ENCODE results near the gene PON2.

The PON2 gene

DNA sequence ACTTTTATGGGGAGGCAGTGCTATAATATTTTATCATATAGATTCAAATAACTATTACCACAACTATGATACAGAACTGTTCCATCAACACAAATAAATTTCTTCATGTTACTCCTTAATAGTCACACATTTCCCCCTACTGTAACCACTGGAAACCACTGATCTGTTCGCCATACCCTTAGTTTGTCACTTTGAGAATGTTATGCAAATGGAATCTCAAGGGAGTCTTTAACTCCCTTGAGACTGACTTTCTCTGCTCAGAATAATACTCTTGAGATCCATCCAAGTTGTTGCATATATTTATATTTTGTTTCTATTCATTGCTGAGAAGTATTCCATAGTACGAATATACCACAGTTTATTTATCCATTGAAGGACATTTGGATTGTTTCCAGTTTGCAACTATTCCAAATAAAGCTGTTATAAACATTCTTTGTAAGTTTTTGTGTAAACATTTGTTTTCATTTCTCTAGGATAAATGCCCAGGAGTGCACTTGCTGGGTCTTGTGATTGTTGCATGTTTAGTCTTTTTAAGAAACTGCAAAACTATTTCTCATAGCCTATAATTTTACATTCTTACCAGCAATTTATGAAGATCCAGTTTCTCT lies 19.7 kb upstream of the PON2 start:
- Histone ChIP-seq H3K9me3 (replicated peaks in 1 of 11) (peaks cover 9 to 19% (median 14%) of the 10 kb centered on the region in 11 experiments; a peak in 19 of 22 replicates), H3K4me2 (no peak overlapping the region), H3K4me3 (no peak overlapping the region), H3K27ac (no peak overlapping the region), H4K20me1 (no peaks in the 10 kb centered on the region), H3K4me1 (peaks cover 0 to 4% (median 0%) of the 10 kb centered on the region in 10 experiments; a peak in 1 of 20 replicates), H3K9ac (no peak overlapping the region), H3K36me3 (no peaks in the 10 kb centered on the region), H3K27me3 (no peaks in the 10 kb centered on the region)
- no peak for TF ChIP-seq Cebpa-rat (IDR thresholded peaks at IDR 0.05)

DNA sequence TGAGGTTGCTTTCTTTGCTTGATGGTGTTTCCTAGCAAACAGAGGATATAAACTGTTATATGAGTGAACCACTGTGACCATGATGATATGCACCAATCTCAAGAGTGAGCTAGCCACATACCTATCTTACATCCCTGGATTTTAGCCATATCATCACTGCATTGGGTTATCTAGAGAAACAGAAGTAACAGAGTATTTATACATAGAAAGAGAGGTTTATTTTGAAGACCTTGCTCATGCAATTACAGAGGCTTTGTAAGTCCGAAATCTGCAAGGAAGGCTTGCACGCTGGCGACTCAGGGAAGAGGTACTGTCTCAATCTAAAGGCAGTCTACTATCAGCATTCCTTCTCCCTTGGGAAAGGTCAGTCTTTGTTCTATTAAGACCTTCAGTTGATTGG lies 11.8 kb upstream of the PON2 start:
- no peaks in the 10 kb centered on the region for H3K4me1 ChIP-seq

GRCh38 chr7:95444796-95445195 lies 10.0 kb upstream of the PON2 start:
- no peaks in the 10 kb centered on the region for H3K36me3 ChIP-seq
- no peak overlapping the region for H3K9ac ChIP-seq
- H4K20me1 ChIP-seq: no peaks in the 10 kb centered on the region
- H3K4me3 ChIP-seq: no peak overlapping the region
- no peaks in the 10 kb centered on the region for H3K27me3 ChIP-seq
- TF ChIP-seq Cebpa-rat (IDR thresholded peaks at IDR 0.05): no peak
- H3K9me3 ChIP-seq (replicated peaks in 1 of 11): no peaks in the 10 kb centered on the region
- H3K27ac ChIP-seq: no peak overlapping the region
- H3K4me1 ChIP-seq: no peaks in the 10 kb centered on the region
- no peak overlapping the region for H3K4me2 ChIP-seq

More for the DNA sequence above, 11.8 kb upstream of the PON2 start:
- H3K27ac ChIP-seq: no peak overlapping the region
- H4K20me1 ChIP-seq: no peaks in the 10 kb centered on the region
- TF ChIP-seq Cebpa-rat (IDR thresholded peaks at IDR 0.05): no peak
- H3K9ac ChIP-seq: no peak overlapping the region
- H3K4me2 ChIP-seq: no peak overlapping the region
- no peak overlapping the region for H3K4me3 ChIP-seq
- no peaks in the 10 kb centered on the region for H3K9me3 ChIP-seq (replicated peaks in 1 of 11)
- H3K36me3 ChIP-seq: no peaks in the 10 kb centered on the region
- H3K27me3 ChIP-seq: no peaks in the 10 kb centered on the region

DNA sequence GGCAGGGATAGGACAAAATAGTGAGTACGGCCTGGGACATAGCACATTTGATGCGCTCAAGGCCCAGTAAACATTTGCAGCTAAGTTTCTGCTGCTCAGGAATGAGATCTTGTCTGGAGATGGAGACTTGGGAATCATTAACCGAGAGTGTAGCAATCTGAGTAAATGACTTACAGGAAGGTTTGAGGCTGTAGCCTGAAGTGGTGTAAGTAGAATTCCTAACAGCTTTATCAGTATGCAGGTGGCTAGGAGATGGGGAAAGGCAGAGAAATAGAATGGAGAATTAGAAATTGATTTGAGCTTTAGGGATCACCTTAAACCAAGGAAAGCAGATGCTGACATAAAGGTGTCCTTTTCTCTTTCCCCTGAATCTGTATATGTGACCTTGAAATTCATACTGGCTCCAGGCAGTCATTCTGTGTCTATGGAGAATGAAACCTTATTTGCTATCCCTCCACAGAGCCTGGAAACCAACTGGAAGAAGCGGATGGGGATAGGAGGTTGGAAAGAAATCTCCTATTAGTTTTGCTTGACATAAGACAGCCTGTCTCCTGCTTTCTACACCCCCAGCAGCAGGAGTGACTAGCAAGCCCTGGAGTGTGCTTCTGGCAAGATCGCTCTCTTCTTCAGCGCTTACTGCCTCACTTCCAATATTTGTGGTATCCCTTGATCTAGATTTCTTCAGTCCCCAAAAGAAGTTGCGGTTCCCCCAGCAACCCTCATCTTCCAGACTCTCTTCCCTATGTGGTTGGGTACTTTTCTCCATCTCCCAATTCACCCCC lies 6.4 kb upstream of the PON2 start:
- TF ChIP-seq Cebpa-rat (IDR thresholded peaks at IDR 0.05): no peak
- H3K36me3 ChIP-seq: no peaks in the 10 kb centered on the region
- H3K27ac ChIP-seq: no peak overlapping the region
- no peaks in the 10 kb centered on the region for H3K9me3 ChIP-seq (replicated peaks in 1 of 11)
- peaks cover 0 to 5% (median 4%) of the 10 kb centered on the region in 10 experiments; a peak in 9 of 20 replicates for H3K4me1 ChIP-seq
- H4K20me1 ChIP-seq: no peaks in the 10 kb centered on the region
- no peak overlapping the region for H3K9ac ChIP-seq
- no peak overlapping the region for H3K4me3 ChIP-seq
- H3K4me2 ChIP-seq: no peak overlapping the region
- H3K27me3 ChIP-seq: no peaks in the 10 kb centered on the region

DNA sequence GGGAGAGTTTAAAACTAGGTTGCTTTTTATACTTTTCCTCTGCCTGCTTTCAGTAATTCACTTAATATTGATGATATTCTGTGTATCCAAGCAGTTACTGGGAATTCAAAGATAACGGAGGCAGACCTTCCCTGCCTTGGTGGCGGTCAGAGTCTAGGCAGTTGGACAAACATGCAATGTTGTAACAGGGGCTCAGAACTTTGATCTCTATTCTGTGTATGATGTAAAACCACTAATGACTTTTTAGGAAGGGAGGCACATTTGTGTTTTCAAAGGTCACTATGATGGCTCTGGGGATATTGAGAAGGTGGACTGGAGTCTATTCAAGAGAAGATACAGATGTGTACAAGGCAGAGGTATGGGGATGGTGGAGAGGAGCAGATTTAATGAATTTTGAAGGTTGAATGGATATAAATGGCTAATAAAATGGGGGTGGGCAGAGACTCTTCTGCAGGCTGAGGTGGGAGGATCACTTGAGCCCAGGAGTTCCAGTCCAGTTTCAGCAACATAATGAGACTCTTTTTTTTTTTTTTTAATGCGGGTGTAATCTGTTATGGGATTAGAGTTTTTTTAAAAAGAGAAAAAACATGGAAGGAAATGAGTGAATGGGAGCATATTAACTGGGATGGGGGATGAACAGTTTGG lies 5.7 kb upstream of the PON2 start:
- no peak for TF ChIP-seq Cebpa-rat (IDR thresholded peaks at IDR 0.05)
- Histone ChIP-seq H3K4me1 (peaks cover 1 to 12% (median 10%) of the 10 kb centered on the region in 10 experiments; a peak in 16 of 20 replicates), H3K27ac (no peak overlapping the region), H3K36me3 (no peaks in the 10 kb centered on the region), H3K4me3 (no peak overlapping the region), H3K27me3 (no peaks in the 10 kb centered on the region), H3K9ac (no peak overlapping the region), H3K9me3 (replicated peaks in 1 of 11) (no peaks in the 10 kb centered on the region), H3K4me2 (no peak overlapping the region), H4K20me1 (no peaks in the 10 kb centered on the region)

DNA sequence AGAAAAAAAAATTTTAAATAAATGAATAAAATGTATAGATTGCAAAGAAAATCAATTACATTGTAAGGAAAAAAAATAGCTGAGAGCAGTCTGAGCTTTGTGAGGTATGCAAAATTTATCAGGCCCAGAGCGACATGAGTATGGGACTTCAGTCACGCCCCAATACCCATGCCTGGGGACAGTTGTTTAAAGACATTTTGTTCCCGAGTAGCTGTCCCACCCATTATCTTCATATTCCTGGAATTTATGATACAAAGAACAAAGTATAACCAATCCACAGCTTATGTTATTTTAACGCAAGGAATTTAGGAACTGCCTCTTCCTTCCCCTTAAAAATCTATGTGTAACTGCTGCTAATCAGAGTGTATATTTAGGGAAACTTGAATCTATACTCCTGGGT lies 1.6 kb upstream of the PON2 start:
- Histone ChIP-seq H3K4me3 (no peak overlapping the region), H4K20me1 (no peaks in the 10 kb centered on the region), H3K4me1 (peaks cover 20 to 36% (median 25%) of the 10 kb centered on the region in 10 experiments), H3K27ac (no peak overlapping the region), H3K9me3 (replicated peaks in 1 of 11) (no peaks in the 10 kb centered on the region), H3K9ac (no peak overlapping the region), H3K36me3 (0 out of 22 replicates have a peak, but pooled peaks cover 0 to 5% (median 0%) of the 10 kb centered on the region in 11 experiments), H3K27me3 (no peaks in the 10 kb centered on the region), H3K4me2 (peak overlapping the region in 7 of 11 experiments; percentile 9 to 74 (median 21); a peak in 7 of 22 replicates)
- no peak for TF ChIP-seq Cebpa-rat (IDR thresholded peaks at IDR 0.05)

- Histone ChIP-seq H3K27ac (peak overlapping the region; percentile 83 to 97 (median 91); a peak in 21 of 22 replicates), H3K9ac (peak overlapping the region; percentile 84 to 95 (median 93)), H3K36me3 (0 out of 22 replicates have a peak, but pooled peaks cover 0 to 6% (median 0%) of the 10 kb centered on the region in 11 experiments), H4K20me1 (no peaks in the 10 kb centered on the region), H3K4me1 (peaks cover 24 to 41% (median 30%) of the 10 kb centered on the region in 10 experiments), H3K4me3 (peak overlapping the region; percentile 62 to 83 (median 74)), H3K9me3 (replicated peaks in 1 of 11) (no peaks in the 10 kb centered on the region), H3K27me3 (no peaks in the 10 kb centered on the region), H3K4me2 (peak overlapping the region; percentile 50 to 86 (median 79))
- TF ChIP-seq Cebpa-rat (IDR thresholded peaks at IDR 0.05): no peak
These were observed 573 bp upstream of the PON2 start for GRCh38 chr7:95435422-95435780.

DNA sequence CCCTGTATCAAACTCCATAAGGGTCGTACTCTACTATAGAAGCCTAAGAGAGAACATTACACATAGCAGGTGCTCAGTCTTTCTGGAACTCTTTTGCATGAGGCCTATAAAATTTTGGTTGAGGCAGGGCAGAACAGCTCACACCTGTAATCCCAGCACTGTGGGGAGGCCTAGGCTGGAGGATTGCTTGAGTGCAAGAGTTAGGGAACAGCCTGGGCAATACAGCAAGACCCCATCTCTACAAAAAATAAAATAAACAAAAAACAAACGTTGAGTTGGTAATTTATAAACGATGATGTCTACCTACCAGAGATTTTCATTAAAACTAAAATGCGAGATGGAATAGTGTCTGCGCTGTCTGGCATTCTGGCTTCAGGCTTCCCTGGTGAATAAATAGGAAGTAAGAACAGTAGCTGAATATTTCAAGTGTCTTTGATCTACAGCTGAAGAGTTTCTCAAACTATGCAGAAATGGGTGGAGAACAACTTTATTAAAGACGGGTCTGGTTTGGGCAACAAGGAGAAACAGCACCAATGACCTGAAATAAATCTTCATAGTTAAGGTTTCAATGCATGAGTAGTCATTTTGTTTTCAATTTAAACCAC lies 774 bp downstream of the PON2 start:
- H3K4me1 ChIP-seq: peaks cover 24 to 41% (median 30%) of the 10 kb centered on the region in 10 experiments
- peaks cover 0 to 6% (median 3%) of the 10 kb centered on the region in 11 experiments; a peak in 7 of 22 replicates for H3K9me3 ChIP-seq (replicated peaks in 1 of 11)
- no peak for TF ChIP-seq Cebpa-rat (IDR thresholded peaks at IDR 0.05)
- H4K20me1 ChIP-seq: no peaks in the 10 kb centered on the region
- H3K36me3 ChIP-seq: peaks cover 0 to 18% (median 4%) of the 10 kb centered on the region in 11 experiments; a peak in 5 of 22 replicates
- peak overlapping the region; percentile 83 to 97 (median 91); a peak in 21 of 22 replicates for H3K27ac ChIP-seq
- H3K4me3 ChIP-seq: peak overlapping the region; percentile 62 to 83 (median 74)
- peak overlapping the region; percentile 84 to 95 (median 93) for H3K9ac ChIP-seq
- H3K4me2 ChIP-seq: peak overlapping the region; percentile 50 to 86 (median 79)
- no peaks in the 10 kb centered on the region for H3K27me3 ChIP-seq

Data from BLaER1 treated with 17β-estradiol and CSF1 and Interleukin-3, amounts not matched to agents 10 nM and 100 nM (cell line).